A549 (cell line): ENCODE measurements around the gene SCN4B.

Source experiments
- JUNB ChIP-seq: fragments of >200 bp; sonication (Bioruptor Twin); formaldehyde crosslinking; IDR thresholded peaks from 2 replicates; pipeline ENCODE4 v1.6.1; 2016
- TF ChIP-seq, protein P1 (sequence below): fragments of >200 bp; sonication (Bioruptor Twin); formaldehyde crosslinking; IDR thresholded peaks from 3 replicates; pipeline ENCODE4 v1.5.1; 2016

DNA sequence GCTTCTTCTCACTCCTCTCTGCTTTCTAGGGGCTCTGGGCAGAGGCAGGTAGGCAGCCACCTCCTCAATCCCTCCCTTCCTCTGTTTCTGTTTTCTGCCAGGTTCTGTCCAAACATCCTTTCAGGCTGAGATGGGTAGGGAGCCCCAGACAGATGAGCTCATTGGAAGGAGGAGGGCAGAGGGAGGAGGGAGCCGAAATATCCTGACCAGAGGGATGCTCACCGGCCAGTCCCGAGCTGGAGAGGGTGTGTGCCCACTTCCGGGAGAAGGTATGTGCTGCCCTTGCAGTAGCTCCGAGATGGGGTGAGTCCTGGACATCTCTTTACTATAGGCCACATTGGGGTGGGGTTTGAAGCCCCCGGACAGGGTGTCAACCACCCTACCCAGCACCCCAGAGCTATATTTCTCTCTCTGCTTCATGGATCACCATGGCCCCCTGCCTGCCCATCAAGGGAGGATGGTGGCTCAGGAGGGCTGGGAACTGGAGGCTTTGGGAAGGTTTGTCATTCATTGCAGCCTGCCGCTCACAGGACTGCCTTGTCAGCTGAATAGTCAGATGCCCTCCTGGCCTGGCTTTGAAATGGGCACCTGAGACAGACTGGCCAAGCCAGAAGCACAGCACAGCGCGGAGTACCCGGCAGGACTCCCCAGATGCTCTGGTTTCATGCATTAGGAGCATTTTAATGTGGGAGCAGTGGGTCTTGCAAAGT lies 4.7 kb upstream of the SCN4B start:
- TF ChIP-seq, protein P1, sequence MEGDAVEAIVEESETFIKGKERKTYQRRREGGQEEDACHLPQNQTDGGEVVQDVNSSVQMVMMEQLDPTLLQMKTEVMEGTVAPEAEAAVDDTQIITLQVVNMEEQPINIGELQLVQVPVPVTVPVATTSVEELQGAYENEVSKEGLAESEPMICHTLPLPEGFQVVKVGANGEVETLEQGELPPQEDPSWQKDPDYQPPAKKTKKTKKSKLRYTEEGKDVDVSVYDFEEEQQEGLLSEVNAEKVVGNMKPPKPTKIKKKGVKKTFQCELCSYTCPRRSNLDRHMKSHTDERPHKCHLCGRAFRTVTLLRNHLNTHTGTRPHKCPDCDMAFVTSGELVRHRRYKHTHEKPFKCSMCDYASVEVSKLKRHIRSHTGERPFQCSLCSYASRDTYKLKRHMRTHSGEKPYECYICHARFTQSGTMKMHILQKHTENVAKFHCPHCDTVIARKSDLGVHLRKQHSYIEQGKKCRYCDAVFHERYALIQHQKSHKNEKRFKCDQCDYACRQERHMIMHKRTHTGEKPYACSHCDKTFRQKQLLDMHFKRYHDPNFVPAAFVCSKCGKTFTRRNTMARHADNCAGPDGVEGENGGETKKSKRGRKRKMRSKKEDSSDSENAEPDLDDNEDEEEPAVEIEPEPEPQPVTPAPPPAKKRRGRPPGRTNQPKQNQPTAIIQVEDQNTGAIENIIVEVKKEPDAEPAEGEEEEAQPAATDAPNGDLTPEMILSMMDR = no peak
- no peak for TF ChIP-seq JUNB
